SH-SY5Y (cell line): ENCODE results near the gene AGAP1.

Source experiments
- GATA2 ChIP-seq: IDR thresholded peaks from 2 replicates; pipeline ENCODE4 v1.6.1; 2011; ENCODE audit warnings: mild to moderate bottlenecking, low read depth, low read length
- GATA3 ChIP-seq: IDR thresholded peaks from 2 replicates; pipeline ENCODE4 v1.6.1; 2011; ENCODE audit warnings: low read depth, mild to moderate bottlenecking, low read length, moderate library complexity

- no peak for TF ChIP-seq GATA3
- no peak for TF ChIP-seq GATA2
Observed at GRCh38 chr2:235458839-235459273, 35.0 kb upstream of the AGAP1 start.
